ENCODE measurements around the gene CDH13.
A peak's percentile ranks its signal among the peaks of the same experiment; 100 is the strongest.

The CDH13 gene

DNA sequence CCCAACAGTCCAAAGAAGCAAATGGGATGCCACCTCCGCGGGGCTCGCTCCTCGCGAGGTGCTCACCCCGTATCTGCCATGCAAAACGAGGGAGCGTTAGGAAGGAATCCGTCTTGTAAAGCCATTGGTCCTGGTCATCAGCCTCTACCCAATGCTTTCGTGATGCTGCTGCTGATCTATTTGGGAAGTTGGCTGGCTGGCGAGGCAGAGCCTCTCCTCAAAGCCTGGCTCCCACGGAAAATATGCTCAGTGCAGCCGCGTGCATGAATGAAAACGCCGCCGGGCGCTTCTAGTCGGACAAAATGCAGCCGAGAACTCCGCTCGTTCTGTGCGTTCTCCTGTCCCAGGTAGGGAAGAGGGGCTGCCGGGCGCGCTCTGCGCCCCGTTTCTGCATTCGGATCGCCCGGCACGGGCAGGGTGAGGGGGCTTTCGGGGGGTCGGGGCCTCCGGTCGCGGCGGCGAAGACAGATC is at the start of gene CDH13:
Gene CDH13 (plus strand): TSS at position 179 of the 471 bp plus-strand sequence.
- FAIRE-seq = no peak

GRCh38 chr16:82580298-82580890 is 46.4 kb upstream of the CDH13 start:
- no peak for FAIRE-seq

DNA sequence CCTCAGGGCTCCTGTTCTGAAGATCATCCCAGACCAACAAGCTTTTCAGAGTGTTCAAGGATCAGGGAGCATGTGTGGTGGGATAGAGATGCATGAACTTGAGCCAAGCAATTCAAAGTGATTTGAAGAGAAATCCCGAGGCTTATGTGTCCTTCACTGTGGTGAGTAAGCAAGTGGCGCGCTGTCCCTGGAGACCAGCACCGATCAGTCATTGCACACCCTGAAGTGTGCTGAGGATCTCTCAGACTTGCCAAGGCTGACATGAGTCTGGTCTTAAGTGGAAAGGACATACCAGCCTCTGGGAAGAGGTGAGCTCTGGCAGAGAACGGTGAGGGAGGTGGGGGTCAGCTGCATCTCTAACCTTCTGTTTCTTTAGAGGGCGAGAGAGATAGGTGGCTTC is 43.8 kb upstream of the CDH13 start:
- no peak for FAIRE-seq

DNA sequence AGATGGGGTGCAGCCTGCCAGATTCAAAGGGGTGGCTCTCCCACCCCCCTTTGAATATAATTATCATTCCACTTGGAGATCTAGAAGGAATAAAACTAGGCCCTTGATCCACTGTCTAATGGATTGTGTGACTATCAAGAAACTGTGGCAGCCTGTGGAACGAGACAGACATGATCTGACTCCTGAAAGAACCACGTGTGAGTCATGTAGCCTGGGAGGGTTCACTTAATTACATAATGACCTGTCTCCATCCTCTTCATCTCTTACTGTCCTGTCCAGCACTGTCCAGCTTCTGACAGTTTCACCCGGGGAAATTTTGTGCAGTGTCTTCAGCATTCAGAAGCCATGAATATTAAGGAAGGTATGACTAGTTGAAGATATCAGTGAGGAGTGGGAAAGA is 43.3 kb upstream of the CDH13 start:
- no peak for FAIRE-seq

- FAIRE-seq = no peak
Measured at GRCh38 chr16:82584553-82585152, 42.1 kb upstream of the CDH13 start.

DNA sequence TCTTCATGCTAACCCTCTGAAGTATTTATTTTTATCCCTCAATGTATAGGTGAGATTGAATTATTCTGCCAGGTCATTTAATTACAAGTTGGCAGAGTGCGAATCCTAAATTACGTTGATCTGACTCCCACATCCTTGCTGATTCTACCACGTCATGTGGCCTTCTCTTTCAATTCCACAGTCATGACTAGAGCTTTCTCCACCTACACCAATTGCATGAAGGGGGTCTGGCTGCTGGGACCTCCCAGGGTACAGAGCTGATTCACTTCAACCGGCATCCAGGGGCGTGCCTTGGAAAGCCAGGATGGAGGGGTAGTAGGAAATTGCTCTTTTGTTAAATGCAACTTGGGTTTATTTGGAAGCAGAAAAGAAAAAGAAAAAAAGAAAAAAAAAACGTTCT is 41.1 kb upstream of the CDH13 start:
- FAIRE-seq = no peak

GRCh38 chr16:82586130-82586529 is 40.6 kb upstream of the CDH13 start:
- FAIRE-seq = peak; percentile 98

- no peak for FAIRE-seq
Measured at GRCh38 chr16:82587289-82587688, 39.5 kb upstream of the CDH13 start.

- FAIRE-seq = no peak
Measured at GRCh38 chr16:82589407-82589806, 37.4 kb upstream of the CDH13 start.

- FAIRE-seq = no peak
Measured at GRCh38 chr16:82594114-82594513, 32.7 kb upstream of the CDH13 start.

- no peak for FAIRE-seq
Measured at GRCh38 chr16:82598771-82599170, 28.0 kb upstream of the CDH13 start.

- FAIRE-seq = no peak
Measured at GRCh38 chr16:82601989-82602640, 24.7 kb upstream of the CDH13 start.

- FAIRE-seq = no peak
Measured at GRCh38 chr16:82603784-82604411, 22.9 kb upstream of the CDH13 start.

GRCh38 chr16:82605076-82605475 is 21.7 kb upstream of the CDH13 start:
- no peak for FAIRE-seq

- no peak for FAIRE-seq
Measured at GRCh38 chr16:82605863-82606620, 20.7 kb upstream of the CDH13 start.

GRCh38 chr16:82609140-82609539 is 17.6 kb upstream of the CDH13 start:
- FAIRE-seq = no peak

DNA sequence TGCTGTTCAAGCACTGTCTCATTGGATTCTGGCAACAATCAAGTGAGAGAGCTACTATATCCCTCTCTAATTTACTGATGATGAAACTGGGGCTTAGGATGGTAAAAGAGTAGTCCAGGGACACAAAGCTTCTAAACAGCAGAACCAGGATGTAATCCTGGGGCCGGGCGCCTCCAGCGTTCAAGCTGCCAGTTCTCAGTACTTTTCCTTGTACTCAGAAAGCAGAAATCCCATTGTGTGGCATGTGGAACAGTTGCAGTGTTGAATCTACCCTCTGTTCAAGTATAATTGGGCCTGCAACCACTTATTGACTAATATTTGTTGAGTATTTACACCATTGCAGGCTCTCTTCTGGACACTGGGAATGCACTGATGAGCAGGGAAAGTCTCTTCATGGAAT is 14.5 kb upstream of the CDH13 start:
- FAIRE-seq = no peak

- FAIRE-seq = no peak
Measured at GRCh38 chr16:82616356-82616755, 10.4 kb upstream of the CDH13 start.

DNA sequence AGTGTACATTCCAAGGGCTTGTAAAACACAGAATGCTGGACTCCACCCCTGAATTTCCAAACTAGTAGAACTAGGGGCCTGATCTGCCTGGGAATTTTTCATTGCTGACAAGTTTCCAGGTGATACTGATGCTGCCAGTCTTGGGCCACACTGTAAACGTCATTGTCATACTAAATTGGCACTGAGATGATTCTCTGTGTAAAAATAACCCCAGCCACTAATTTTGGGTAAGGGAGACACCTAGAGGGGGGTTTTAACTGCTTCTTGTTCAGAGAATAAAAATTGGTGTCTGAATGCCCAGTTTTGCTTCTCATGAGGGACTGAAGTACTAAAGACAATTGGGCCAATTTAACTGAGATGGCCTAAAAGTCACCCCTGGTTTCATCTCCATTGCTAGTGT is 5.0 kb upstream of the CDH13 start:
- FAIRE-seq = no peak

DNA sequence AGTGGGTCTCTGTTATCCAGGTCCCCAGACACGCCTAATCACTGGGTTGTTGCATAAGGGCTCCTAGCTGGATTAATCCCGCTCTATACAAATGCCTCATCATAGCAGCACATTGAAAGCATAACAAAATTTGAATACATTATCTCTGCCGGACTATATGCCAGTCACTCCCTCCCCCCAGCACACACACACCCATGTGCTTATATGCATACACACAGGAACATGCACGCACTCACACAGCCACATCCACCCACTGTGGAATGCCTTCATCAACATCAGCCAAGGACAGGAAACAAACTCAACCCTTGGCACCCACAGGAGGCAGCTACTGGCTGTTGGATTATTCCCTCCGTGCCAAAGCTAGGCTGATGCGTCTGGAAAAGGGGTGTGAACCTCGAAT is 3.5 kb upstream of the CDH13 start:
- FAIRE-seq = no peak

DNA sequence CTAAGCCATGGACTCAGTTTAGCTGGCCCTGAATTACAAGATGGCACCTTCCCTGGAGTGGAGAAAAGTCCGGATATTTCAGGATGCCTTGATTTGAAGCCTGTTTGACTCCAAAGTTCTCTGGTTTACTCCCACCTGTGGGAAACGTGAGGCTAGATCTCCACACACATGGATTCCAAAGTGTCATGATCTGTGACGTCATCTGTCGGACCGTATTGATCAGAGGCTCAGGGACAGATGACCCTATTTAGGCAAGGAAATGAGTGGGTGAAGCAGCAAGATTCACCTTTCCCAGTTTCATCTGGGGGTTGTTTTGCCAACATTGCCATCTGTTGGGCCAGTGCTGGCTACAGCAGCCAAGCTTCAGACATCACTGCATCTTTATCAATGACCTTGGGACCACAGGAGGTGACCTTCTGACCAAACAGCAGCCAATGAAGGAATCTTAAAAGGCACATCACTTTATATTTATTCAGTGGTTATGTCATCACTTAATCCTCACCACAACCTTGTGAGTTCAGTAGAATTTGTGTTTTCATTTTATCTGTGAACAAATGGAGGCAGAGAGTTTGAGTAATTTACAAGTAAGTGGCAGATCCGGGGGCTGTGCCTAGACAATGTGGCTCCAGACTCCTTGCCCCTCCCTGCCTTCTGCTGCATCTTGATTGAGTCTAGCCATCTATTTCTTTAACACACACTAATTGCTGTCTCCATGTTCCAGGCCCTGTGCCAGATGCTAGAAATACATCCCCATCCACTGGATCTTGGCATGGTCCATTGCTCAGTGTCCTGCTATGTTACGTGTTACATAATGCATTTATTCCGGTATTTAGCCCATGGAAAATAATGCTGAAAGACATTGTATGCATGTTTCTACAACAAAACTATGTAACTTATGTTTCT is 1.5 kb upstream of the CDH13 start:
- FAIRE-seq = no peak

DNA sequence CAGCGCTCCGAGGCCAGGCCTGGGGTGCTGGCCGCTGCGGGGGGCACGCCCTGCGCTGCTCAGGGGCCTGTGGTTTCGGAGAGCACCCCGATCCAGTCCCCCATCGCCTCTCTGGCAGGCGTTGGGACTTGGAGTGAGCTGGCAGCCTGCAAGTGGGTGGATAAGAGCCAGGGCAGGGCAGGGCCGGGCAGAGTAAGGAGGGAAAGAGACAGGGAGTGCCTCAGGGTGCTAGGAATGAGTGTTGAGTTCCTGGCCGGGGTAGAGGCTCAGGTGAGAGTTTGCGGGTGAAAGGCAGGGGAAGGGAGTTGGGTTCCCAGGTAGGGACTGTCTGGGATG is 1.3 kb downstream of the CDH13 start:
- FAIRE-seq = no peak
